GM19328 (cell line): Measurements from ENCODE around the gene KCNG4.

Source experiments
- ATAC-seq: cut with Tn5 transposase; IDR thresholded peaks from one replicate; pipeline ENCODE4 v1.9.1; 2021; ENCODE audit warnings: mild to moderate bottlenecking, moderate library complexity; ENCODE audit not compliant: unreplicated experiment

KCNG4 gene

GRCh38 chr16:84186685-84187437 is 53.0 kb downstream of the KCNG4 start, which contains the start of gene TAF1C:
TAF1C (minus strand) TSS chr16:84187057; CDS start chr16:84184988, 2,069 bp downstream.
- ATAC-seq, result peak; percentile 93

- ATAC-seq, result no peak
These were observed 55.0 kb downstream of the KCNG4 start for GRCh38 chr16:84184775-84185174.

GRCh38 chr16:84183911-84184591 is 55.8 kb downstream of the KCNG4 start:
- no peak for ATAC-seq

- no peak for ATAC-seq
These were observed 56.3 kb downstream of the KCNG4 start for GRCh38 chr16:84183572-84183875.

GRCh38 chr16:84182680-84183571 is 56.9 kb downstream of the KCNG4 start:
- ATAC-seq, result no peak

- ATAC-seq, result no peak
These were observed 57.7 kb downstream of the KCNG4 start for GRCh38 chr16:84182104-84182503.

- ATAC-seq, result no peak
These were observed 58.5 kb downstream of the KCNG4 start for GRCh38 chr16:84181144-84181915.

- no peak for ATAC-seq
These were observed 59.2 kb downstream of the KCNG4 start for GRCh38 chr16:84180519-84181140.

GRCh38 chr16:84179612-84180320 is 60.0 kb downstream of the KCNG4 start:
- ATAC-seq, result no peak

GRCh38 chr16:84178892-84179611 is 60.8 kb downstream of the KCNG4 start:
- ATAC-seq, result no peak

GRCh38 chr16:84178146-84178765 is 61.6 kb downstream of the KCNG4 start:
- ATAC-seq, result no peak

- ATAC-seq, result no peak
These were observed 62.1 kb downstream of the KCNG4 start for GRCh38 chr16:84177741-84178073.

- ATAC-seq, result no peak
These were observed 63.4 kb downstream of the KCNG4 start for GRCh38 chr16:84176192-84177053.

GRCh38 chr16:84175350-84176081 is 64.3 kb downstream of the KCNG4 start:
- peak; percentile 71 for ATAC-seq

GRCh38 chr16:84174396-84174795 is 65.4 kb downstream of the KCNG4 start:
- ATAC-seq, result no peak

GRCh38 chr16:84169765-84170310 is 70.0 kb downstream of the KCNG4 start:
- no peak for ATAC-seq
